AG08396 (cell line): ENCODE measurements around the gene BOLA3.
"Not testable (repeated sequence)": the region's sequence is repeated elsewhere in the genome, so short reads cannot be mapped to it uniquely, and the experiment has no call there.

ENCODE experiments used
- DNase-seq: peaks from one replicate; pipeline ENCODE4 v3.0.0; 2012; ENCODE audit warnings: low spot score, mixed read lengths

Gene BOLA3

GRCh38 chr2:74101574-74102300, 46.0 kb downstream of the BOLA3 start:
- DNase-seq, result no peak

- DNase-seq, result no peak
Measured at GRCh38 chr2:74100254-74101216, 47.2 kb downstream of the BOLA3 start.

GRCh38 chr2:74099835-74100234, 47.9 kb downstream of the BOLA3 start:
- DNase-seq, result no peak

- no peak for DNase-seq
Measured at GRCh38 chr2:74099271-74099670, 48.4 kb downstream of the BOLA3 start.

- no peak for DNase-seq
Measured at GRCh38 chr2:74097574-74097973, 50.1 kb downstream of the BOLA3 start.

- DNase-seq, result no peak
Measured at GRCh38 chr2:74096052-74096451, 51.7 kb downstream of the BOLA3 start.

GRCh38 chr2:74095632-74096031, 52.1 kb downstream of the BOLA3 start:
- DNase-seq, result no peak

- no peak for DNase-seq
Measured at GRCh38 chr2:74094291-74094690, 53.4 kb downstream of the BOLA3 start.

- no peak for DNase-seq
Measured at GRCh38 chr2:74093840-74094239, 53.9 kb downstream of the BOLA3 start.

- DNase-seq, result no peak
Measured at GRCh38 chr2:74093426-74093825, 54.3 kb downstream of the BOLA3 start.

GRCh38 chr2:74092275-74092674, 55.4 kb downstream of the BOLA3 start:
- DNase-seq, result no peak

- DNase-seq, result no peak
Measured at GRCh38 chr2:74091391-74091790, 56.3 kb downstream of the BOLA3 start.

GRCh38 chr2:74089816-74090745, 57.6 kb downstream of the BOLA3 start:
- no peak for DNase-seq

GRCh38 chr2:74088676-74089075, 59.0 kb downstream of the BOLA3 start:
- not testable (repeated sequence) for DNase-seq

GRCh38 chr2:74087696-74088095, 60.0 kb downstream of the BOLA3 start:
- DNase-seq, result no peak

GRCh38 chr2:74086021-74086420, 61.7 kb downstream of the BOLA3 start:
- no peak for DNase-seq
